HG03064 (cell line): ENCODE results near the gene BCAP29.

Experiments used
- ATAC-seq: cut with Tn5 transposase; IDR thresholded peaks from one replicate; pipeline ENCODE4 v1.9.1; 2021; ENCODE audit warnings: low read depth; ENCODE audit not compliant: unreplicated experiment

The BCAP29 gene

GRCh38 chr7:107581387-107582013 is 1.5 kb downstream of the BCAP29 start:
- ATAC-seq = no peak

- ATAC-seq = no peak
Measured at GRCh38 chr7:107582875-107583274, 2.8 kb downstream of the BCAP29 start.

GRCh38 chr7:107584716-107585115 is 4.7 kb downstream of the BCAP29 start:
- ATAC-seq = no peak

- no peak for ATAC-seq
Measured at GRCh38 chr7:107588529-107589130, 8.6 kb downstream of the BCAP29 start.

GRCh38 chr7:107591421-107591820 is 11.4 kb downstream of the BCAP29 start:
- ATAC-seq = no peak

GRCh38 chr7:107592361-107593024 is 12.4 kb downstream of the BCAP29 start:
- no peak for ATAC-seq

- no peak for ATAC-seq
Measured at GRCh38 chr7:107593025-107593410, 13.0 kb downstream of the BCAP29 start.

- ATAC-seq = no peak
Measured at GRCh38 chr7:107594961-107595737, 15.1 kb downstream of the BCAP29 start.

GRCh38 chr7:107596881-107597581 is 17.0 kb downstream of the BCAP29 start:
- ATAC-seq = no peak

- ATAC-seq = no peak
Measured at GRCh38 chr7:107597582-107597916, 17.5 kb downstream of the BCAP29 start.

GRCh38 chr7:107597953-107598352 is 17.9 kb downstream of the BCAP29 start:
- ATAC-seq = no peak

- no peak for ATAC-seq
Measured at GRCh38 chr7:107599262-107599661, 19.2 kb downstream of the BCAP29 start.

GRCh38 chr7:107600816-107601215 is 20.8 kb downstream of the BCAP29 start:
- ATAC-seq = no peak

GRCh38 chr7:107605218-107605815 is 25.3 kb downstream of the BCAP29 start:
- ATAC-seq = no peak

- ATAC-seq = no peak
Measured at GRCh38 chr7:107606303-107606702, 26.3 kb downstream of the BCAP29 start.

- no peak for ATAC-seq
Measured at GRCh38 chr7:107609811-107610261, 29.8 kb downstream of the BCAP29 start.

GRCh38 chr7:107610323-107610722 is 30.3 kb downstream of the BCAP29 start:
- ATAC-seq = no peak

GRCh38 chr7:107613439-107613838 is 33.4 kb downstream of the BCAP29 start:
- ATAC-seq = no peak

- no peak for ATAC-seq
Measured at GRCh38 chr7:107613948-107614347, 33.9 kb downstream of the BCAP29 start.

GRCh38 chr7:107614425-107614824 is 34.4 kb downstream of the BCAP29 start:
- ATAC-seq = no peak
